ENCODE measurements around the gene AP1S1.

DNA sequence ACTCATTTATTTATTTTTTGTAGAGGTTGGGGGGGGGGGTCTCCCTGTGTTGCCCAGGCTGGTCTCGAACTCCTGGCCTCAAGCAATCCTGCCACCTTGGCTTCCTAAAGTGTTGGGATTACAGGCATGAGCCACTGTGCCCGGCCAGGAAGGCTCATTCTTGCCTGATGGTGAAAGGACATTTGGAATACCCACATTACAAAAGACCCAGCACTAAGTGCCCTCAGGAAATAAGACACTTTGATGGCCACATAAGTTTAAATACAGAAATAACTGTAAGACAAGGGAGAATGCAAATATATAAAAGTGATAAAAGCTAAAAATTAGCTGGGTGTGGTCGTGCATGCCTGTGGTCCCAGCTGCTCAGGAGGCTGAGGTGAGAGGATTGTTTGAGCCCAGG, 35.4 kb upstream of the AP1S1 start:
- no peak for TF ChIP-seq CTCF (IDR thresholded peaks at IDR 0.05; ENCODE audit: low read depth, low read length)
- TF ChIP-seq POLR2A (IDR thresholded peaks at IDR 0.05; ENCODE audit: extremely low read depth, insufficient read length), result no peak

Data from NB4 (cell line).